K562 (cell line): ENCODE measurements around the gene MBNL1.

Source experiments
- CEBPB ChIP-seq: fragments of 450-650 bp; IDR thresholded peaks from 2 replicates; pipeline ENCODE4 v1.6.1; 2016; ENCODE audit warnings: missing genetic modification characterization, missing compliant biosample characterization
- HNRNPK ChIP-seq: fragments of 200-400 bp; formaldehyde crosslinking; IDR thresholded peaks from one replicate; pipeline ENCODE4 v1.6.1; 2018; ENCODE audit warnings: mild to moderate bottlenecking, low read depth, low read length; ENCODE audit not compliant: poor library complexity, severe bottlenecking
- TF ChIP-seq, protein P1 (sequence below): sonication (generic); formaldehyde crosslinking; IDR thresholded peaks from 2 replicates; pipeline ENCODE4 v1.8.0; 2022; ENCODE audit warnings: missing genetic modification reagents, mild to moderate bottlenecking, borderline replicate concordance

GRCh38 chr3:152334761-152335160, 66.0 kb downstream of the MBNL1 start:
- TF ChIP-seq CEBPB (tag) (no peak), HNRNPK (no peak)
- TF ChIP-seq, protein P1, sequence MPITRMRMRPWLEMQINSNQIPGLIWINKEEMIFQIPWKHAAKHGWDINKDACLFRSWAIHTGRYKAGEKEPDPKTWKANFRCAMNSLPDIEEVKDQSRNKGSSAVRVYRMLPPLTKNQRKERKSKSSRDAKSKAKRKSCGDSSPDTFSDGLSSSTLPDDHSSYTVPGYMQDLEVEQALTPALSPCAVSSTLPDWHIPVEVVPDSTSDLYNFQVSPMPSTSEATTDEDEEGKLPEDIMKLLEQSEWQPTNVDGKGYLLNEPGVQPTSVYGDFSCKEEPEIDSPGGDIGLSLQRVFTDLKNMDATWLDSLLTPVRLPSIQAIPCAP (CRISPR knock-in tag) = no peak
